NCI-H748 (cell line): ENCODE data around the gene PDIA5.

Experiments used
- DNase-seq: peaks from one replicate; lab custom pipeline; 2025; ENCODE audit not compliant: unreplicated experiment; lab: John Stamatoyannopoulos, UW

The PDIA5 gene

DNA sequence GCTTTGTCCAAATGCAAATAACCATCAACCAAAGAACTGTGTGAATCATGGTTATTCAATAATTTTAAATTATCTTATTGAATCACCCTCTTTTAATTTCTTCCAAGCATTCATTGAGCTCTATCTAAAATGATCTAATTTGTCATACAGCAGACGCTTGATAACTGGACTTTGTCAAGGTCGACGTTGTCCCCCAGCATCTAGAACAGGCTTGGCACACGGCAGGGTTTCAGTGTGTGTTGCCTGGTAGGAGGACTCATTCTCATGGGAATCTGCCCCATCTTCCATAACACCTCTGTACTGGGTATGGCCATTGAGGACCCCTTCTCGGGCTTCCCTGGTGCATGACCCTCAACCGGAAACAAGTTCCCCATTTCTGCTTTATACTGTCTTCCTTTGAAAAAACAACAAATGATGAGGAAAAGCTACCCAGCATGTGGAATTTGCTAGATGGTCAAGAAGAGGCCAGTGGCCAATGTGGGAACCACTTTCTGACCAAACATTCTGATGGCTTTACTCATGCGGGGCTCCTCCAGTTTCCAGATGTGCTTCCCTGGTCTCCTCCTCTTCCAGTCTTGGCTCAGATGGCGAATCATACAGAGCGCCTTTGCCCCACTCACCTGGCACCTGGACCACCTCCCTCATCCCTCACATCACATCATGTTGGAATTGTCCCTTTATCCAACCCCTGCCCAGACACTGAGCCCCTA is 93.3 kb downstream of the PDIA5 start:
- DNase-seq = no peak

DNA sequence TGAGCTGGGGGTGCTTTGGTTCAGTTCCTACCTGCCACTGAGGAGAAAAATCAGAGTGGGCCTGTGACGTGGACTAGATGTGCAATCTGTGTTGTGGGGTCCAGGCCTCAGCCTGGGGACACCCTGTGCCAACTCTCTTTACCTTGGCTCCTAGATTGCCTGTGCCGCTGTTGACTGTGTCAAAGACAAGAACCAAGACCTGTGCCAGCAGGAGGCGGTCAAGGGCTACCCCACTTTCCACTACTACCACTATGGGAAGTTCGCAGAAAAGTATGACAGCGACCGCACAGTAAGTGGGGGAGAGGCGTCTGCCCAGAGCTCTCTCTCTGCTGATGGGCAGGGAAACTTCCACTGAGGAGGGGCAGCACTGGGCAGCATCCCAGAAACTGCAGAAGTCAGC is 94.3 kb downstream of the PDIA5 start:
- DNase-seq = no peak

DNA sequence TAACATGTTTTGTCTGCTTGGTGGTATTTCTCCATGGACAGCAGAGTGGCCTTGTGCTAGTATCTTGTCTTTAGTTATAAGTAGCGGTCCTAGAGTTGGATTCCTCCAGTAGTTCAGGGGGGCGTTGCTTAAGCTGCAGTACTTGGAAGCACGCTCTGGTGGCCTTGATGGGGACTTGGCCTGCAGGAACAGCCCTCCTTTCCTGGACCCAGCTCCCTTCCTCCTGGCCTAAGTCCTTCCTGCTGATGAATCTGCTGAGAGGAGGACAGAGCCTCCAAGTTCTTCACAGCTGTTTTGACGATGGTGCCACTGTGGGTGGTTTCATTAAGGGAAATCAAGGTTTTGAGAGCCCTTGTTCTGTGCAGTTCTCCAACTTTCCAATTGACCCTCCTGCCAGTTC is 96.3 kb downstream of the PDIA5 start:
- DNase-seq = no peak

DNA sequence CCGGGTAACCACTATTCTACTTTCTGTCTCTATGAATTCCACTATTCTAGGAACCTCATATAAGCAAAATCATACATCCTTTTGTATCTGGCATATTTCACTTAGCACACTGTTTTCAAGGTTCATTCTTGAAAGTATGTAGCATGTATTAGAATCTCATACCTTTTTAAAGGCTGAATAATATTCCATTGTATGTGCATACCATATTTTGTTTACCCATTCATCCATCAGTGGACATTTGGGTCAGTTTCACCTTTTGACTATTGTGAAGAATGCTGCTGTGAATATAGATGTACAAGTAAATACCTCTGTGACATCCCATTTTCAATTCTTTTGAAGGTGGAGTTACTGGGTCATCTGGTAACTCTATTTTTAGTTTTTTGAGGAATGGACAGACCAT is 98.3 kb downstream of the PDIA5 start:
- no peak for DNase-seq

DNA sequence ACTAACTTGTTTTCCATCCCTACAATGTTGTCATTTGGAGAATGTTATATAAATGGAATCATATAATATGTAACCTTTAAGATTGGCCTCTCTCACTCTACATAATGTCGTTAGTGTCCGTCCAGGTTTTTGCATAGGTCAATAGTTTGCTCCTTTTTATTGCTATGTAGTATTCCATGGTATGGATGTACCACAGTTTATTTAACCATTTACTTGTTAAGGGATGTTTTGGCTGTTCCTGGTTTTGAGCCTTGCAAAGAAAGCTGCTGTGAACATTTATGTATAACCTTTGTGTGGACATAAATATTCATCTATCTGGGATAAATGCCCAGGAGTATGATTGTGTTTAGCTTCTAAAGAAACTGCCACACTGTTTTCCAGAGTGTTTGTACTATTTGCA is 100.9 kb downstream of the PDIA5 start:
- no peak for DNase-seq

DNA sequence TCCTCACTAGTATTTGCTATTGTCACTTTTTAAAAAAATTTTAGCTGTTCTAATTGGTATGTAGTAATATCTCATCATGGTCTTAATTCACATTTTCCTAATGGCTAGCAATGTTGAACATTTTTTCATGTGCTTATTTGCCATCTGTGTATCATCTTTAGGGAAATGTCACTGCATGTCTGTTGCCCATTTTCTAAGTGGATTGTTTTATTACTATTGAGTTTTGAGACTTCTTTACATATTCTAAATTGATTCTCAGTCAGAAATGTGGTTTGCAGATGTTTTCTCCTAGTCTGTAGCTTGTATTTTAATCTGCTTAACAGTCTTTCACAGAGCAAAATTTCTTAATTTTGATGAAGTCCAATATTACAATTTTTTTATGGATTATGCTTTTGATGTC is 101.3 kb downstream of the PDIA5 start:
- DNase-seq = no peak

DNA sequence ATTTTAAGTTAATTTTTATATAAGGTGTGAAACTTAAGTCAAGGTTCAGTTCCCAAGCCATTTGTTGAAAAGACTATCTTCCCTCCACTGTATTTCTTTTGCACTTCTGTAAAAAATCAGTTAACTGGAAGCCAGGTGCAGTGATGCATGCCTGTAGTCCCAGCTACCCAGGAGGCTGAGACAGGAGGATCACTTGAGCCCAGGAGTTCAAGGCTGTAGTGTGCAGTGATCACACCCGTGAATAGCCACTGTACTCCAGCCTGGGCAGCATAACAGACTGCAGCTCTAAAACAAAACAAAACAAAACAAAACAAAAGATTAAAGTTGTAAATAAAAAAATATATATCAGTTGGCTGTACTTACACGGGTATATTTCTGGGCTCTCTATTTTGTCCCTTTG is 101.8 kb downstream of the PDIA5 start:
- DNase-seq = no peak

DNA sequence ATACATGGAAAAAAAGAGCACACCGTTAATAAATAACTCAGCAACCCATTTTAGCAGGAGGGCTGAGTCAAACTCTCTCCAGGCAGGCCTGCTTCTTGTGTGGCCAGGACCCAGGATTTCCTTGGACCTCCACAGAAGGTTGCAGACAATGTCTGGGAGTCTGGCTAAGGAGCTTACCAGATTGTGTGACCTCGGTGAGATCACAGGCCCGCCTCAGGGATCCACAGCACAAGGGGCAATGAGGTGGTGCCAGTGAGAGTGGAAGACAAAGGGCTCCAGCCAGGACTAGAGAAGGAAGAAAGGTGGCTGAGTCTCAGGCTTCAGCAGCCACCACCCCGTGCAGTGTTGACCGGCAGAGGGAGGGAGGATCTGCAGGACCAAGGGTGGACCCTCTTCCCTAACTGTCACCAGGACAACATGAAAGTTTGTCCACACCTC is 102.7 kb downstream of the PDIA5 start:
- DNase-seq = no peak

DNA sequence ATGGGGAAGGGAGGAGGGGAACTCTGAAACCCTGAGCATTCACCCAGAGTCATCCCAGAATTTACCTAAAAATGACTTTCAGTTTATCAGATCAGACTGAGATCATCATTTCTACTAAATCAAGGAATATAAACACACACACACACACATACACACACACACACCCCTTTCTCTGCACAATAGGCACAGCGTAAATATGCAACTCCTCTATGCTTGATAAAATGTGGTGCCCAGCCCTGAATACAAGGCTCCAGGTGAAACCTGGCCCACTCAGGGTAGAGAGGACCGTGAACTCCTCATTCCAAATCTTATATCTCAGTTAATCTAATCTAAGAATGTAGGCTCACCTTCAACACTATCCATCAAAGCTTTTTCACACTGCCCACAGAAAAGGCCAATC is 103.1 kb downstream of the PDIA5 start:
- DNase-seq = no peak

DNA sequence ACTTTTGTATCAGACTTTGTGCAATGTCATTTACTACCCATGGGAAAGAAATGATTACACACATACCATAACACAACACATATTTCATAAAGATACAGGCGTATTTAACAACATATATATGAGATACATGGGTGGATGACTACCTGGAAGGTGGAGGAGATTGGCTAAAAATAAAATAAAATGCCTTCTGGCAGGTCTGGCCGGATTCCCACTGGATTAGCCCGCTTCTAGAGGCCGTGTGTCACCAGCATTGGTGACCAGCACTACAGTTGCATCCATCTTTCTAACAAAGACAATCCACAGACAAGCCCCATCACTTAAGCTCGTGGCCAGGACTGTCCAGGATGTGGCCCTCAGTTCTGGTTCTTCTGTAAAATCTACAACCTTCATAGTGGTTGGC is 114.0 kb downstream of the PDIA5 start:
- DNase-seq = no peak

DNA sequence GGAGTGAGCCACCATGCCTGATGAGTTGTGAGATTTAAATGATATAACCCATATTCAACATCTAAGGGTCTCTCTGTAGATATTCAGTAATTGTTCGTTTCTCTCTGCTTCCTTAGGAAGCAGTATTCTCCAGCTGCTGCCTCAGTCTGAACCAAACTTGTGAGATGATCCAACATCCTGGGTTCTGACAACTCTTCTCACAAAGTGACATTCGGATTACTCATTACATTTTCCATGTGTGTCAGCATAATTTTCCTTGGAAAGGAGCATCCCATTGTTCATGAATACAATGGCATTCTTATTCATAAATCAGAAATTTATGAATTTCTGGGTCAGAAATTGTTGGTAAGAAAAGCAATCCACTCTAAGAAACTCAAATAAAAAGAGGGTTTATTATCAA is 119.9 kb downstream of the PDIA5 start:
- no peak for DNase-seq

DNA sequence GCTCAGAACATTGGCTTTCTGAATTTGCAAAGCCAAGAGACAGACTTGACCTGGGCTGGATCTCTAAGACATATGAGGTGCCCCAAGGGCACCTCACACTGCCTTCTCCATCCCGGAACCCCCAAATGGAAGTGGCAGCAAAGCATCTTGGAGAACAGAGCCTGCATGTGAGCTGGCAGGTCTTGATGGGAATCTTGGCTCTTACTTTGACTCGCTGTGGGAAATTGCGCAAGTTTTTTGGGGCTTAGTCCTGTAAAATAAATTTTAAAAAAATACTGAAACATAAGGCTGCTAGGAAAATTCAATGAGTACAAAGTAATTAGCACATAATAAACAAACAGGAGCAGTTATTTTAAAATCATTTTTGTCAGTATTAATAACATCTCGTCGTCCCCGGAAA is 121.2 kb downstream of the PDIA5 start:
- no peak for DNase-seq

DNA sequence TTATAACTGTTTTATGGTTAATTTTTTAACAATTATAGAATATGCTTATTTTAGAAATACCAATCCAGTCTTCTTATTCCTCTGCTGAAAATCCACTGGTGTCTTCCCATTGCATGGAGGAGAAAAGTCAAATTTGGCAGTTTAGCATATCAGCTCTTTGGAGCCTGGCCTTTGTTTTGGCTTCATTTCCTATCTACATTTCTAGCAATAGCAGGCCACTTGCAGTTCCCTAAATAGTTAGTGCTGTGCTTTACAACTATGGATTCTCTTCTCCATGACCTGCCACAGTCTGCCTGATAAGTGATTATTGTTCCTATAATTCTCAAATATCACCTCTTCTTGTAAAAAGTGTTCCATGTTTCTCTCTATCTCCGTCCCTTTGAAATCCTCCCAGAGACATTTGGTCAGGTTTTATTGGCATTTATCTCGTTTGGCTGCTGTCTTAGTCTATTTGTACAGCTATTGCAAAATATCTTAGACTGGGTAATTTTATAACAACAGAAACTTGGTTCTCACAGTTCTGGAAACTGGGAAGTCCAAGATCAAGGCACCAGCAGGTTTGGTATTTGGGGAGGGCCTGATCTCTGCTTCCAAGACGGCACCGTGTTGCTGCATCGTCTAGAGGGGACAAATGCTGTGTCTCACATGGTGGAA is 126.8 kb downstream of the PDIA5 start:
- DNase-seq = no peak

DNA sequence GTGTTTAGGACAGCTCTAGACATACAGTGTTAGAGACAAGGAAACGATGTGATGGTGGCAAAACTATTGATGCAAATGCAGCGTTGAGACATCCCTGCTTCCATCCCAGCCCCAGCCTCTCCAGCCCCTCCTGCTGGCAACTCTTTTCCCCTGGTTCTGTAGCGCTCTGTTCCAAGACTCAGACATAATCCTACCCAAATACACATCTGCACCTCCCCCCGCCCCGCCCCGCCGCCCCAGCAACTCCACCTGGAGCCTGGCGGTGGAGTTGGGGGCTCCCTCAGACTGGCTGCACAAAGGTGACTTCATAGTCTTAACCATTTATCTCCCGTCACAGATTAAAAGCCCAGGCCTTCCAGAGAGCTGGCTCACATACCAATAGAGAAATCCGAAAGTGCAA is 127.7 kb downstream of the PDIA5 start:
- DNase-seq = peak; percentile 6

DNA sequence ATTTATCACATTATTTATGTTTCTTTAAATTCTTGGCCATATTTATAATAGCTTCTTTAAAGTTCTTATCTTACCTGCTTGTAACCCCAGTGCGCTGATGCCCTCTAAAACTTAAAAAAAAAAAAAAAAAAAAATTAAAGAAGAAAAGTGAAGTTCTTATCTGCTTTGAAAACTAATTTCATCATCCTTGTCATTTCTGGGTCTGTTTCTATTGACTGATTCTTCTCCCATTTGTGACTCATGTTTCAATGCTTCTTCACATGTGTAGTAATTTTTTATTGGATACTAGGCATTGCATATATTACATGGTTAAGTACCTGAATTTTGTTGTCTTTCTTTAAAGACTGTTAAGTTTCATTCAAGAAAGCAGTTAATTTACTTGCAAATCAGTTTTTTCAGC is 131.5 kb downstream of the PDIA5 start:
- no peak for DNase-seq

DNA sequence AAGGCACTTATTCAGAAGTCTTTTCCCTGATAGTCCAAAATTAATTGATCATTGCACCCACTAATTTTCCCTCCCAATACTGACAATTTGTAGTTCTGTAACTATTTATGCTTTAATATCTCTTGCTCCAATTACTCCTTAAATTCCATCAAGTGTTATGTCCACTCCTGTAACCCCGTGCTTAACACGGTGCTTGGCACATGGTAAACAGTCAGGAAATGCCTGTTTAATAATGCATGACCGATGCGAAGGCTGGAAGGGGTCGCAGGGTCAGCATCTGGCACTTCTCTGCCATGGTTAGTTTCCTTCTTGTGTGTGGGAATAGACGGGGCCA is 134.4 kb downstream of the PDIA5 start:
- no peak for DNase-seq

DNA sequence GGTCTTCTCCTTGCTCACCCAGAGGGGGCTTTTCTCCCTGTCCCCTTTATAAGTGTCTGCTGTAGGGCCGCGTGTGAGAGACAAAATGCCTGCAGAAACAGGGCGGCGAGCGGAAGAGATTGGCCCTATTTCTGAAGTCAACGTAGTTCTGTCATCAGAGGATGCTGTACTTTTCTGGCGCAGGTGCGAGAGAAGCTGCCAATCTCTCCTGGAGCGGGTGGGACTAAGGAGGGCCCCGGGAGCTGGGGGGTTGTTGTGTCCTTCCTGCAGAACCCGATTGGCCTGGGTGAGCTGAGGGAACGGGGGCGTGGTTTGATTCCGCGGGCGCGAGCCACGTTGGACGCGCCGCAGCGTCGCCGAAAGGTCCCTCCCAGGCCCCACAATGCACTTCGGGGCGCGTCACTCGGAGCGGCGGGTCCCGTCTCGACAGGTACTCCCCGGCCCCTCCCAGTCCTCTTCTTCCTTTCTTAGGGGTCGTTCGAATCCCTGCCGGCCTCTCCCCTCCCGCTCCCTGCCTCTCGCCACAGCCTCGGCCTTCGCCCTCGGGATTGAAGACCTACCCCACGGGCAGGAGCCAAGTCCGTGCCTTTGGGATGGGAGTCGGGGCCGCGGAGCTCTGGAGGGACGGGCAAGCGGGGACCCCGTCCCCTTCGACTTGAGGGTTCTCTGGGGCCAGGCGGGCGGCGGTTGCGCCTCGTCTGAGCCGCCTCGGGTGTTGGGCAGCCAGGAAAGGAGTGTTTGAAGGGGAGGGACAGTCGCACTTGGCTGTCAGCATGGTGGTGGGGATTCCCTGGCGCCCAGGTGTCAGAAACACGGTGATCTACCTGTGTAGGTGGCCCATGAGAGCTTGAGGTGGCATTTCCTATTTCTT is 135.0 kb downstream of the PDIA5 start, which contains the start of gene SEC22A:
TSS of gene SEC22A (plus strand) at position 387 of the 871 bp plus-strand sequence. CDS start 7,275 bp downstream, outside the sequence.
- peak; percentile 96 for DNase-seq

DNA sequence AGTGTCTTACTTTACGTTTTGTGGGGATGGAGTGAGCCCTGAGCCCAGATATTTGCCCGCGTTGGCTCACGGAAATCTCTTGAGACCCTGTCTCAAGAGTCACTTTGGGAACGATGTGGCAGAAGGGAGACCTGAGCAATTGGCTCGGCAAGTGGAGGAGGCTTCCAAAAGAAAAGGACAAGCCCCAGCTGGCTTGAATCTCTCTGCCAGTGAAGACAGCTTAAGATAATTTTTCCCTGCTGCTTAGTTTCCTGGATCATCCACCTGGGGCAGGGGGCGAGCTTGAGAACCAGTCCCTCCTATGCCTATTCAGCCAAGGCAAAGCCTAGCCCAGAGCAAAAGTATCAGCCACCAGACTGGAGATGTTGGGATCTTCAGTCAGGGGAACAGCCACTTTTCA is 135.6 kb downstream of the PDIA5 start:
- DNase-seq = peak; percentile 14
